Activated CD4-positive, alpha-beta memory T cell treated with anti-CD3 and anti-CD28 coated beads, Interleukin-2, amount 10 ng/mL, durations not matched to agents 7 days and 5 days (primary cell): ENCODE results near the gene ACVR1B. TPM values are rescaled to one million over a fixed set of nuclear protein-coding genes. Genes with fewer than 3 reads are reported as not detected.
A peak's percentile ranks its signal among the peaks of the same experiment; 100 is the strongest.

Source experiments
- CTCF ChIA-PET: fragments of 350-600 bp; sonication (Branson Sonifier 250); formaldehyde crosslinking; loops from one replicate; lab custom pipeline; 2021; ENCODE audit warnings: antibody characterized with exemption, inconsistent platforms; lab: Charles Lee
- POLR2A ChIA-PET: fragments of 350-600 bp; sonication (Branson Sonifier 250); formaldehyde crosslinking; loops from one replicate; lab custom pipeline; 2021; ENCODE audit warnings: antibody characterized with exemption; lab: Charles Lee
- DNase-seq: peaks from one replicate; pipeline ENCODE4 v3.0.0-alpha.2; 2020
- H3K27ac Mint-ChIP-seq: one replicate; pipeline ENCODE4 v1.8.0; 2021; ENCODE audit warnings: mild to moderate bottlenecking, mixed read lengths
- H3K27me3 Mint-ChIP-seq: one replicate; pipeline ENCODE4 v1.8.0; 2021; ENCODE audit warnings: mixed read lengths
- H3K36me3 Mint-ChIP-seq: one replicate; pipeline ENCODE4 v1.8.0; 2021; ENCODE audit warnings: low read depth, mixed read lengths
- H3K4me1 Mint-ChIP-seq: one replicate; pipeline ENCODE4 v1.8.0; 2021; ENCODE audit warnings: mixed read lengths
- H3K4me3 Mint-ChIP-seq: one replicate; pipeline ENCODE4 v1.8.0; 2021; ENCODE audit warnings: mild to moderate bottlenecking, mixed read lengths
- H3K9me3 Mint-ChIP-seq: one replicate; pipeline ENCODE4 v1.8.0; 2021; ENCODE audit warnings: mixed read lengths
- total RNA-seq, 2 experiments: library from RNA; stranded (reverse); gene quantifications; one replicate each; pipeline ENCODE4 v1.2.3, GENCODE V29; 2021

Gene ACVR1B
- total RNA-seq, 2 experiments from 2014 or later = 4.5 to 5.2 TPM

GRCh38 chr12:52005903-52006703, 54.6 kb downstream of the ACVR1B start:
- peak overlapping the region; percentile 75 for H3K4me3 Mint-ChIP-seq
- no peaks in the 10 kb centered on the region for H3K9me3 Mint-ChIP-seq
- ChIA-PET CTCF (interaction anchor here (1.1 to 3.3 kb wide), 3 partner anchors 10 to 114 kb away, joined by 3 to 54 read pairs (median 4); no protein-coding TSS in a partner anchor), POLR2A (interaction anchor here (0.9 to 12.4 kb wide), 4 partner anchors 8 to 34 kb away, joined by 3 to 117 read pairs (median 3); no protein-coding TSS in a partner anchor)
- H3K27me3 Mint-ChIP-seq = peaks cover 34% of the 10 kb centered on the region
- DNase-seq = no peak
- no peaks in the 10 kb centered on the region for H3K36me3 Mint-ChIP-seq
- no peak overlapping the region for H3K27ac Mint-ChIP-seq
- H3K4me1 Mint-ChIP-seq = peaks cover 24% of the 10 kb centered on the region

- DNase-seq = peak; percentile 74
- Mint-ChIP-seq H3K4me1 (peaks cover 24% of the 10 kb centered on the region), H3K27ac (no peak within 1 kb of the TSS), H3K27me3 (peaks cover 34% of the 10 kb centered on the region), H3K4me3 (peak within 1 kb of the TSS; percentile 76), H3K9me3 (no peaks in the 10 kb centered on the region), H3K36me3 (no peaks in the 10 kb centered on the region)
- ChIA-PET CTCF (interaction anchor here (1.1 to 3.3 kb wide), 4 partner anchors 10 to 114 kb away, joined by 3 to 54 read pairs (median 4); no protein-coding TSS in a partner anchor), POLR2A (interaction anchor here (0.9 to 12.4 kb wide), 4 partner anchors 8 to 35 kb away, joined by 3 to 117 read pairs (median 3); no protein-coding TSS in a partner anchor)
These were observed 55.2 kb downstream of the ACVR1B start, which contains the start of gene TAMALIN for GRCh38 chr12:52006726-52007157. TAMALIN (plus strand) TSS chr12:52006946; CDS start chr12:52007020, 74 bp downstream.

GRCh38 chr12:52007158-52007921, 55.8 kb downstream of the ACVR1B start:
- CTCF ChIA-PET = interaction anchor here (1.1 to 3.3 kb wide), 4 partner anchors 11 to 113 kb away, joined by 3 to 54 read pairs (median 4); no protein-coding TSS in a partner anchor
- Mint-ChIP-seq H3K4me1 (peaks cover 24% of the 10 kb centered on the region), H3K27me3 (peaks cover 34% of the 10 kb centered on the region), H3K36me3 (no peaks in the 10 kb centered on the region), H3K4me3 (peak overlapping the region; percentile 76), H3K9me3 (no peaks in the 10 kb centered on the region), H3K27ac (no peak overlapping the region)
- POLR2A ChIA-PET = interaction anchor here (0.9 to 12.4 kb wide), 4 partner anchors 9 to 35 kb away, joined by 3 to 117 read pairs (median 3); no protein-coding TSS in a partner anchor
- DNase-seq = peak; percentile 29

GRCh38 chr12:52007982-52008510, 56.5 kb downstream of the ACVR1B start:
- Mint-ChIP-seq H3K27ac (no peak overlapping the region), H3K4me1 (peaks cover 24% of the 10 kb centered on the region), H3K27me3 (peaks cover 34% of the 10 kb centered on the region), H3K36me3 (no peaks in the 10 kb centered on the region), H3K4me3 (peak overlapping the region; percentile 76), H3K9me3 (no peaks in the 10 kb centered on the region)
- DNase-seq = no peak
- ChIA-PET POLR2A (interaction anchor here (1.0 to 12.4 kb wide), 2 partner anchors 13 to 36 kb away, joined by 3 to 117 read pairs; no protein-coding TSS in a partner anchor), CTCF (interaction anchor here (1.0 to 3.3 kb wide), 3 partner anchors 15 to 62 kb away, joined by 3 to 54 read pairs (median 4); partner anchors contain the start of gene ATG101)

GRCh38 chr12:52009081-52009751, 57.7 kb downstream of the ACVR1B start:
- Mint-ChIP-seq H3K27me3 (peaks cover 34% of the 10 kb centered on the region), H3K4me3 (no peak overlapping the region)

GRCh38 chr12:52010152-52010622, 58.7 kb downstream of the ACVR1B start:
- CTCF ChIA-PET = interaction anchor here (0.8 to 4.9 kb wide), 3 partner anchors 10 to 17 kb away, joined by 4 to 27 read pairs (median 5); no protein-coding TSS in a partner anchor
- DNase-seq = no peak
- Mint-ChIP-seq H3K9me3 (no peaks in the 10 kb centered on the region), H3K27me3 (peaks cover 28% of the 10 kb centered on the region), H3K4me3 (no peak overlapping the region), H3K27ac (no peak overlapping the region), H3K4me1 (peaks cover 24% of the 10 kb centered on the region), H3K36me3 (no peaks in the 10 kb centered on the region)
- POLR2A ChIA-PET = interaction anchor here (12.4 kb wide), 1 partner anchor 11 kb away, joined by 117 read pairs; no protein-coding TSS in a partner anchor

More at GRCh38 chr12:52009081-52009751, 57.7 kb downstream of the ACVR1B start:
- Mint-ChIP-seq H3K4me1 (peaks cover 24% of the 10 kb centered on the region), H3K36me3 (no peaks in the 10 kb centered on the region), H3K27ac (no peak overlapping the region), H3K9me3 (no peaks in the 10 kb centered on the region)
- POLR2A ChIA-PET = interaction anchor here (12.4 kb wide), 1 partner anchor 12 kb away, joined by 117 read pairs; no protein-coding TSS in a partner anchor
- CTCF ChIA-PET = interaction anchor here (1.5 to 4.9 kb wide), 3 partner anchors 14 to 16 kb away, joined by 5 to 54 read pairs (median 27); no protein-coding TSS in a partner anchor
- DNase-seq = no peak

GRCh38 chr12:52010692-52011601, 59.4 kb downstream of the ACVR1B start:
- POLR2A ChIA-PET = interaction anchor here (12.4 kb wide), 1 partner anchor 10 kb away, joined by 117 read pairs; no protein-coding TSS in a partner anchor
- no peak for DNase-seq
- Mint-ChIP-seq H3K4me3 (no peak overlapping the region), H3K27me3 (peaks cover 21% of the 10 kb centered on the region), H3K27ac (no peak overlapping the region), H3K9me3 (no peaks in the 10 kb centered on the region), H3K4me1 (peaks cover 19% of the 10 kb centered on the region), H3K36me3 (no peaks in the 10 kb centered on the region)
- CTCF ChIA-PET = interaction anchor here (0.8 to 4.9 kb wide), 3 partner anchors 9 to 18 kb away, joined by 4 to 27 read pairs (median 5); no protein-coding TSS in a partner anchor

GRCh38 chr12:52011602-52012214, 60.2 kb downstream of the ACVR1B start:
- no peaks in the 10 kb centered on the region for H3K9me3 Mint-ChIP-seq
- CTCF ChIA-PET = interaction anchor here (1.0 to 4.9 kb wide), 2 partner anchors 9 to 14 kb away, joined by 4 to 27 read pairs; no protein-coding TSS in a partner anchor
- H3K4me1 Mint-ChIP-seq = peaks cover 13% of the 10 kb centered on the region
- H3K4me3 Mint-ChIP-seq = no peak overlapping the region
- DNase-seq = no peak
- POLR2A ChIA-PET = interaction anchor here (12.4 kb wide), 1 partner anchor 9 kb away, joined by 117 read pairs; no protein-coding TSS in a partner anchor
- no peaks in the 10 kb centered on the region for H3K36me3 Mint-ChIP-seq
- peaks cover 15% of the 10 kb centered on the region for H3K27me3 Mint-ChIP-seq
- H3K27ac Mint-ChIP-seq = no peak overlapping the region

- H3K27ac Mint-ChIP-seq = no peak overlapping the region
- H3K4me1 Mint-ChIP-seq = no peaks in the 10 kb centered on the region
- ChIA-PET CTCF (interaction anchor here (1.3 to 4.9 kb wide), 3 partner anchors 9 to 21 kb away, joined by 4 to 27 read pairs (median 5); no protein-coding TSS in a partner anchor), POLR2A (interaction anchor here (12.4 kb wide), 1 partner anchor 7 kb away, joined by 117 read pairs; no protein-coding TSS in a partner anchor)
- no peaks in the 10 kb centered on the region for H3K27me3 Mint-ChIP-seq
- H3K9me3 Mint-ChIP-seq = no peaks in the 10 kb centered on the region
- no peak overlapping the region for H3K4me3 Mint-ChIP-seq
- no peak for DNase-seq
- H3K36me3 Mint-ChIP-seq = no peaks in the 10 kb centered on the region
These were observed 62.3 kb downstream of the ACVR1B start for GRCh38 chr12:52013626-52014310.
